ENCODE measurements around the gene YY2.

- TF ChIP-seq CTCF (IDR thresholded peaks at IDR 0.05) (no peak), POLR2A (IDR thresholded peaks at IDR 0.05) (no peak)
Measured at GRCh38 chrX:21843179-21843578, 12.6 kb upstream of the YY2 start.

All from uterus (tissue), 2 donors.